Astrocyte of the cerebellum (primary cell): ENCODE data around the gene WDR20.

Experiments
- DNase-seq: peaks from one replicate; pipeline ENCODE4 v3.0.0-alpha.2; 2011; ENCODE audit warnings: low read depth
- H3K4me3 ChIP-seq: 2 replicates; pipeline ENCODE4 v1.5.1; 2011; ENCODE audit warnings: mild to moderate bottlenecking, low read depth, low read length, moderate library complexity
- CTCF ChIP-seq: IDR thresholded peaks from 2 replicates; pipeline ENCODE4 v1.5.1; 2012; ENCODE audit warnings: low read length, low read depth, moderate library complexity, mild to moderate bottlenecking; ENCODE audit errors: missing control alignments
- in situ Hi-C: cut with HindIII; loops from 2 replicates; pipeline ENCODE4 v1.10.0; 2017; ENCODE audit warnings: low sequenced_read_pairs

The WDR20 gene

DNA sequence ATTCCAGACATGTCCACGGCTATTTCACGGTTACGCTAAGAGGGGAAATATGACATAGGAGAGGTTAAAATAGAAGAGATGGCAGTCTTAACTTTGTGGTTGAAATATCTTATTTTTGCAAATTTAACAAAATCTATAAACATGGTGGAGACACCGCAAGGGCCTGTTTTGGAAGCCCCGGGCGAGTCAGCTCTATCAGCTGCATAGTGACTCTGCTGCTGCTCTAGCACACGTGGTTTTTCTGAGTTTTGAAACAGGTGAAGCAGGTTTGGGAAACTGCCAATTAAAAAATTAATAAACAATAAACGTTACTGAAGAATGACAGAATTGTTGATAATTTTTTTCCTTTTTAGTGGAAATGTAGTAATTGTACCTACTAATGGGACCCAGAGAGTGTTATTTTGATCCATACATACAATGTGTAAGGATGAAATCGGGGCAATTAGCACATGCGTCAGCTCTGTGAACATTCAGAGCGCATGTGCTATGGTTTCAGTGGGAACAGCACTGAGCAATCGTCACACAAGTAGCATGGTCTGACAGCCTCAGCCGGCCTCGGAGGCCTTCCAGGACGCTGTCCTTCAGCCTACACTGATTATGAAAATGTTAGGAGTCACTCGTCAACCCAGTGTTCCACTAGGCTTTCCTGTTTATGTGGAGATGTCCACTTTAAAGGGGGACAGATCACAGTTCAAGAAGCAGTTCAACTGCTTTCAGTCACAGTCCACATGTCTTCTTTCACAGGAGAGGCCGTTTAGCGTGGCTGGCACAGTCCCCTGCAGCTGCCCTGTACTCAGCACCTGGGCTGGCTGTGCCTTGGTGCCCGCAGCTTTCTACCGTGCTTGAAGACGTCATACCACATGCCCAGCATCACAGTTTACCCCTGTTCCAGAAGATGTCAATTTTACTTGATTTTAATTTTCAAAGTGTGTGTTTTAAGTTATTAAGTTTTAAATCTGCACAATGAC lies 113.4 kb downstream of the WDR20 start:
- H3K4me3 ChIP-seq, result no peak overlapping the region
- DNase-seq, result no peak
- no peak for TF ChIP-seq CTCF
- in situ Hi-C loops, result no loop called here

DNA sequence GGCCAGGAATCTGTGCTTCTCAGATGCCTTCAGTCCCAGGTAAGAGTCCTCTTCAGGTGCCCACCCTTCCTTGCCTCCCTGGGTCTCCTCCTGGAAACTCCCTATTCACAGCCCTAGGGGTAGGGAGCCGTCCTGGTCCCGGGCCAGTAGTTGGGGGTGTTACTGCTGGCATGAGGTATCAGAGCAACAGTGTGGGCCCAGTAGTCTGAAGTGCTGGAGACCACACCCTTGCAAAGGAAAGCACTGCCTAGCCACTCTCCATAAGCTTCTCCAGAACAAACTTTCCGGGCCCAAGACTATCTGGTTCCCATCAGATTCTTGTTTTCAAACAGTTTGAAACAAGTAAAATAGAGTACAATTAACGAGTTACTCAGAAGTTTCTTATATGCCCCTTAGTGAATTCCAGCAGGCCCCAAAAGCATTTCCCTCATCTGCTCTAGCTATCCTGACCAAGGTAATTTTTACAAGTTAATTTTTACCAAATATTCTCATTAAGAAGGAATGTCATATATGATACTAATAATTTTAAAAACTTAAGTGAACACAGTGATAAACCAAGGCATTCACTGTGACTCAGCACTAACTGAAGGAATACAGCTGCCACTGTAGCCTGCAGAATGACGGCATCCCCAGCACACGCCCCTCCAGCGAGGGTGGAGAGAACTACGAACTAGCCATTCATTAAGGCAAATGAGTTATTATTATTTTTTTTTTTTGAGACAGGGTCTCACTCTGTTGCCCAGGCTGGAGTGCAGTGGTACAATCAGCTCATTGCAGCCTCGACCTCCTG lies 115.9 kb downstream of the WDR20 start:
- in situ Hi-C loops, result no loop called here
- H3K4me3 ChIP-seq, result no peak overlapping the region
- DNase-seq, result no peak
- no peak for TF ChIP-seq CTCF

DNA sequence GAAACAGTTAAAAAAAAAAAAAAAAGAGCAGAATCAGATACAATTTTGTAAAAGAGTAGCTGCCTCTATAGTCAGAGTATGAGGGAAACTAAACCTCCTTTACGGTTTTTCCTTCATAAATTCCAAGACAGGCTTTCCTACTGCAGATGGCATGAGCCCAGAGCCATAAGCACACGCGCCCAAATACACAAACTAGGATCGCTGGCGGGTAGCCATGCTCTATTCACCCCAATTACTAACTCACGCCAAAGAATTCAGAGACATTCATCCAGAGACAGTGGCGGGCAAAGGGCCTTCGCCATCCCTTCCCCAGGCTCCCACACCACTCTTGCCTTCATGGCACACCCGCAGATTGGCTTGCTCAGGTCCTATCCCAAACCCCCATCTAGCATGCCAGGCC lies 117.0 kb downstream of the WDR20 start:
- no peak for DNase-seq
- no peak overlapping the region for H3K4me3 ChIP-seq
- TF ChIP-seq CTCF, result no peak
- in situ Hi-C loops, result no loop called here

DNA sequence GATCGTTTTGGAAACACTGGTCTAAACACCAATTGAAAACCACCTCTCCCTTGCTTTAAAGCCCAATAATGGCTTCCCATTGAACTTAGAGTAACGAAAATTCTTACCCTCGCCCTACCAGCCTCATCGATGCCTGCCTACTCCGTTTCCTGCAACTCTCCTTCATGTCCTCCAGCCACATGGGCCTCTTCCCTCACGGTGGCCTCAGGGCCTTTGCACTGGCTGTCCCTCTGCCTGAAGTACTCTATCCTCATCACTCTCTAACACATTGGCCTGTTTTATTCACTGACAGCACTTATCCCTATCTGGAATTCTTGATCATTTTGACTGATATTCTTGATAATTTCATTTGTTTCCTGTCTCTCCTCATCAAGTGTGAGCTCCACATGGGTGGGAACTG lies 118.4 kb downstream of the WDR20 start:
- TF ChIP-seq CTCF, result no peak
- in situ Hi-C loops, result no loop called here
- no peak overlapping the region for H3K4me3 ChIP-seq
- no peak for DNase-seq
